Keratinocyte (primary cell): ENCODE measurements around the gene SPTAN1. TPM values are rescaled to one million over a fixed set of nuclear protein-coding genes. Genes with fewer than 3 reads are reported as not detected.

Experiments used
- DNase-seq: peaks from one replicate; pipeline ENCODE4 v3.0.0-alpha.2; 2011; ENCODE audit warnings: low read depth, missing footprints, low spot score
- FAIRE-seq: peaks from 2 replicates; lab custom pipeline; 2011; peaks lifted over from hg19 to GRCh38; lab: Jason Lieb, UNC
- H2AFZ ChIP-seq: 2 replicates; pipeline ENCODE4 v1.6.0; 2012; ENCODE audit warnings: low read length, control low read depth, inconsistent platforms; ENCODE audit not compliant: control insufficient read depth
- H3K27ac ChIP-seq: 2 replicates; pipeline ENCODE4 v1.5.1; 2011; ENCODE audit warnings: low read length; ENCODE audit not compliant: control insufficient read depth, insufficient read depth
- H3K27me3 ChIP-seq: 3 replicates; pipeline ENCODE4 v1.6.0; 2011; ENCODE audit warnings: low read length; ENCODE audit not compliant: control insufficient read depth, insufficient read depth; ENCODE audit errors: extremely low read depth
- H3K36me3 ChIP-seq, 2 experiments: 2 replicates in 1 of 2; 3 replicates in 1 of 2; pipeline ENCODE4 v1.5.1; 2011; ENCODE audit warnings: low read length in 2 of 2, mild to moderate bottlenecking in 1 of 2; ENCODE audit not compliant: control insufficient read depth in 2 of 2, insufficient read depth in 2 of 2; ENCODE audit errors: extremely low read depth in 1 of 2
- H3K4me1 ChIP-seq: 3 replicates; pipeline ENCODE4 v1.5.1; 2011; ENCODE audit warnings: low read length; ENCODE audit not compliant: control insufficient read depth, insufficient read depth; ENCODE audit errors: extremely low read depth
- H3K4me2 ChIP-seq: 3 replicates; pipeline ENCODE4 v1.6.0; 2011; ENCODE audit warnings: low read depth, low read length; ENCODE audit not compliant: control insufficient read depth, insufficient read depth; ENCODE audit errors: extremely low read depth
- H3K4me3 ChIP-seq, 3 experiments: fragments of 200-600 bp in 1 of 3; sonication (generic) in 1 of 3; 2 replicates in 2 of 3; 3 replicates in 1 of 3; pipeline ENCODE4 v1.5.1; 2011 to 2016; ENCODE audit warnings: low read length in 3 of 3, mild to moderate bottlenecking in 3 of 3, control low read depth in 2 of 3, inconsistent platforms in 1 of 3, low read depth in 1 of 3, mixed read lengths in 1 of 3, mixed run types in 1 of 3, moderate library complexity in 1 of 3; ENCODE audit not compliant: control insufficient read depth in 2 of 3, insufficient read depth in 2 of 3; ENCODE audit errors: extremely low read depth in 1 of 3
- H3K79me2 ChIP-seq: 2 replicates; pipeline ENCODE4 v1.6.0; 2012; ENCODE audit warnings: low read length; ENCODE audit not compliant: control insufficient read depth, insufficient read depth
- H3K9ac ChIP-seq: 3 replicates; pipeline ENCODE4 v1.6.0; 2011; ENCODE audit warnings: low read length; ENCODE audit not compliant: control insufficient read depth, insufficient read depth; ENCODE audit errors: extremely low read depth
- H3K9me1 ChIP-seq: 3 replicates; pipeline ENCODE4 v1.6.0; 2011; ENCODE audit warnings: low read length; ENCODE audit not compliant: control insufficient read depth, insufficient read depth; ENCODE audit errors: extremely low read depth
- H3K9me3 ChIP-seq: 2 replicates; pipeline ENCODE4 v1.5.1; 2012; ENCODE audit warnings: low read depth, low read length; ENCODE audit not compliant: control insufficient read depth
- H4K20me1 ChIP-seq: 3 replicates; pipeline ENCODE4 v1.6.0; 2011; ENCODE audit warnings: low read length; ENCODE audit not compliant: control insufficient read depth, insufficient read depth; ENCODE audit errors: extremely low read depth
- EZH2 ChIP-seq: IDR thresholded peaks from one replicate; pipeline ENCODE4 v1.6.1; 2012; ENCODE audit warnings: inconsistent platforms, mild to moderate bottlenecking, low read length, moderate library complexity
- dilution Hi-C: fragments of 300-500 bp; cut with MboI; formaldehyde crosslinking; loops from one replicate; pipeline ENCODE4 v1.7.0; 2020; ENCODE audit warnings: low sequenced_read_pairs; ENCODE audit not compliant: extremely low pct_ligation_motif_present
- polyA plus RNA-seq, 5 experiments: library from polyadenylated mRNA; depleted of rRNA in 3 of 5; stranded (reverse) in 3 of 5; stranded (forward) in 1 of 5; unstranded in 1 of 5; fragments of >200 nt; gene quantifications; 1 replicate in 1 of 5; 2 replicates in 3 of 5; 3 replicates in 1 of 5; pipeline versions ENCODE4 v1.2.1 to v1.2.3, GENCODE V29; 2011 to 2012; ENCODE audit warnings: missing spikeins in 2 of 5, low read depth in 1 of 5, low replicate concordance in 1 of 5
- TF ChIP-seq, protein P1 (sequence below), 3 experiments: IDR thresholded peaks in 1 of 3; conservative IDR thresholded peaks in 1 of 3; optimal IDR thresholded peaks in 1 of 3; 2 replicates in 2 of 3; 3 replicates in 1 of 3; pipeline versions ENCODE3 to v1.5.1; 2011; ENCODE audit warnings: low read length in 3 of 3, mild to moderate bottlenecking in 3 of 3, moderate library complexity in 2 of 3, control low read depth in 1 of 3, inconsistent platforms in 1 of 3; ENCODE audit not compliant: insufficient read depth in 2 of 3; ENCODE audit errors: extremely low read depth in 1 of 3

Gene SPTAN1
- polyA plus RNA-seq, 1 donor (not counting 4 experiments of a cell fraction or from before 2014, with no cell fraction given) = 98.7 TPM

DNA sequence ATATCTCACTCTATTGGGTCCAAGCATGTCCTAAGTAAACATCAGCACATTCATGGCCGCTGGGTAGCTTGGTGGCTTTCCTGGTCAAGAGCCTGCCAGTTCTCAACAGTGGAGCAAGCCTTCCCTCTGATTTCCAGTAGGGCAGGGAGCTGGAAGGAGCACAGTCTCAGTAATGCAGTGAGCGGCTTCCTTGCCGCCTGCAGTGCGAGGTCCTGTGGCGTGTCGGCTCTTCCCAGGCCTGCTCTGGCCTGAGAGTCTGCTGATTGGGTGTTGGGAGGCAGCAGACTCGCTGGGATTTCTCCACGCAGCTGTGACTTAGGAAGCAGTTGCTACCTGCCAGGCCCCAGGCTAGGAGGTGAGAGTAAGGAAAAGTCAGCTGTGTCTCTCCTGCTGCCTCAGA lies 51.3 kb downstream of the SPTAN1 start:
- Histone ChIP-seq H3K36me3 (peaks cover 49 to 51% of the 10 kb centered on the region in 2 experiments), H3K9me1 (no peaks in the 10 kb centered on the region), H3K9ac (no peak overlapping the region), H3K4me1 (no peaks in the 10 kb centered on the region), H2AFZ (no peak overlapping the region), H4K20me1 (no peaks in the 10 kb centered on the region), H3K79me2 (no peaks in the 10 kb centered on the region), H3K9me3 (no peaks in the 10 kb centered on the region), H3K27me3 (no peaks in the 10 kb centered on the region), H3K4me3 (no peak overlapping the region), H3K4me2 (no peak overlapping the region), H3K27ac (no peak overlapping the region)
- dilution Hi-C loops = no loop called here
- DNase-seq (no peak), FAIRE-seq (no peak)
- TF ChIP-seq, protein P1, sequence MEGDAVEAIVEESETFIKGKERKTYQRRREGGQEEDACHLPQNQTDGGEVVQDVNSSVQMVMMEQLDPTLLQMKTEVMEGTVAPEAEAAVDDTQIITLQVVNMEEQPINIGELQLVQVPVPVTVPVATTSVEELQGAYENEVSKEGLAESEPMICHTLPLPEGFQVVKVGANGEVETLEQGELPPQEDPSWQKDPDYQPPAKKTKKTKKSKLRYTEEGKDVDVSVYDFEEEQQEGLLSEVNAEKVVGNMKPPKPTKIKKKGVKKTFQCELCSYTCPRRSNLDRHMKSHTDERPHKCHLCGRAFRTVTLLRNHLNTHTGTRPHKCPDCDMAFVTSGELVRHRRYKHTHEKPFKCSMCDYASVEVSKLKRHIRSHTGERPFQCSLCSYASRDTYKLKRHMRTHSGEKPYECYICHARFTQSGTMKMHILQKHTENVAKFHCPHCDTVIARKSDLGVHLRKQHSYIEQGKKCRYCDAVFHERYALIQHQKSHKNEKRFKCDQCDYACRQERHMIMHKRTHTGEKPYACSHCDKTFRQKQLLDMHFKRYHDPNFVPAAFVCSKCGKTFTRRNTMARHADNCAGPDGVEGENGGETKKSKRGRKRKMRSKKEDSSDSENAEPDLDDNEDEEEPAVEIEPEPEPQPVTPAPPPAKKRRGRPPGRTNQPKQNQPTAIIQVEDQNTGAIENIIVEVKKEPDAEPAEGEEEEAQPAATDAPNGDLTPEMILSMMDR (optimal IDR thresholded peaks at IDR 0.05 in 1 of 3, IDR thresholded peaks at IDR 0.05 in 1 of 3, conservative IDR thresholded peaks at IDR 0.05 in 1 of 3; ENCODE audit: extremely low read depth in 1 of 3, insufficient read depth in 2 of 3, low read length in 3 of 3) = no peak
- TF ChIP-seq EZH2 = no peak

- TF ChIP-seq EZH2 = no peak
- TF ChIP-seq, protein P1 (optimal IDR thresholded peaks at IDR 0.05 in 1 of 3, IDR thresholded peaks at IDR 0.05 in 1 of 3, conservative IDR thresholded peaks at IDR 0.05 in 1 of 3; ENCODE audit: extremely low read depth in 1 of 3, insufficient read depth in 2 of 3, low read length in 3 of 3) = no peak
- no peaks in the 10 kb centered on the region for H3K27me3 ChIP-seq
- no peaks in the 10 kb centered on the region for H3K4me1 ChIP-seq
- no peak overlapping the region for H2AFZ ChIP-seq
- H4K20me1 ChIP-seq = peaks cover 2% of the 10 kb centered on the region
- no peak overlapping the region for H3K9ac ChIP-seq
- no peaks in the 10 kb centered on the region for H3K9me3 ChIP-seq
- DNase-seq (no peak), FAIRE-seq (no peak)
- H3K36me3 ChIP-seq = peaks cover 53 to 64% of the 10 kb centered on the region in 2 experiments
- dilution Hi-C loops = no loop called here
- no peaks in the 10 kb centered on the region for H3K9me1 ChIP-seq
- H3K27ac ChIP-seq = no peak overlapping the region
- H3K79me2 ChIP-seq = no peaks in the 10 kb centered on the region
- H3K4me3 ChIP-seq = no peak overlapping the region
- H3K4me2 ChIP-seq = no peak overlapping the region
Observed at GRCh38 chr9:128607642-128608350, 55.4 kb downstream of the SPTAN1 start.
